DMS153 treated with DMSO at 0.1 percent for 48 hours (cell line): Measurements from ENCODE around the gene COQ8B.
"Not testable (repeated sequence)": the region's sequence is repeated elsewhere in the genome, so short reads cannot be mapped to it uniquely, and the experiment has no call there.

Experiments used
- DNase-seq: peaks from one replicate; lab custom pipeline; 2025; ENCODE audit not compliant: unreplicated experiment; lab: John Stamatoyannopoulos, UW

The COQ8B gene

GRCh38 chr19:40742886-40743285 lies 26.2 kb upstream of the COQ8B start:
- DNase-seq, result no peak

GRCh38 chr19:40742477-40742876 lies 25.8 kb upstream of the COQ8B start:
- DNase-seq, result no peak

GRCh38 chr19:40741527-40742390 lies 25.1 kb upstream of the COQ8B start:
- DNase-seq, result no peak

DNA sequence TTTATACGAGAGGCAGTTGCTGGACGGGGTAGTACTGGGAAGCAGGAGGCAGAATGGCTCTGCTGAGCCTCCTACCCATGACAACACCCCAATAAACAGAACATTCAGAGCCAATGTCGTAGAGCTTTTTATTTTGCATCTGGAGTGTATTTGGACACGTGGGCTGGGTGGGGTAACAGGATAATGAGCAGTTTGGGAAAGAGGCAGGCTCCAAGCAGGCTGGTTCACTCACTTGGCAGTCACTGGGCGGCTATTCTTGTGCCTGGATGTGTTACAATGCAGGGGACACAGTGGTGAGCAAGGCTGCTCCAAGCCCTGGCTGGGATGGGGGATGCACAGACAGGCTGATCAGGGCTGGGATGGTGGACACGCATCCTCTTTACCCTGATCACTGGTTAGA lies 24.1 kb upstream of the COQ8B start:
- DNase-seq, result no peak

DNA sequence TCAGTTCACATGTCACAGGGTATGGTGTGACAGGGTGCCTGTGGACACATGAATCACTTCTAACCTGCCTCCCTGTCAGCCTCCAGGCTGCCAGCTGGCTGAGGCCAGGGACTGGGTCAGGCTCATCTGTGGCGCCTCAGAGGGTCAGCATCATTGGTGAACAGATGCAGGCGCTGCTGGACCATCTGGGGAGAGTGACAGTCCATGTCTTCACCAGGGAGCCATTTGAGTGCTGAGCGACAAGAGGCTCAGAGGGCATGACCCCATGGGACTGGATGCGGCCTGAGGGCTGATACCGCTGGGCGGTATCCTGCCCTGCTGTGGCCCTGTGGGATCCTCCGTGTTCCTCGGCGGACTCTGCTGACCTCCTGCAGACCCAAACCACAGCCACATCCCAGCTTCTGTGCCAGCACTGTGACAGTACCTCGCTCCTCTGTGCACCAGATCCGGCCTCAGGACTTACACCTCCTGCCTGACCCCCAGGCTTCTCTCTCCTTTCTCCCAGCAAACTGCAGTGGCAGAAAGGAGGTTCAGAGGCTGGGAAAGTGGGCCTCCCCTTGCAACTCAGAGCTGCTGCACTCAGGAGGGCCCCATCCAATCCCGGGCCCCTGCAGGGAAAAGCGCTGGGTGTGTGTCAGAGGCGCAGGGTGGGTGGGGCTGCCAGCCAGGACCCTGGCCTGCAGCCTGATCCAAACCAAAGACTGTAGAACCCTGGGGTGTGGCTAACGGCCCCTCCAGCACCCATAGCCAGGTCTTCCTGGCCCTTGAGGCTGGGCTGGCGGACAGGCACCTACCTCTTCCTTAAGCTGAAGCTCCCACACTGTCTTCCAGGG lies 23.4 kb upstream of the COQ8B start:
- no peak for DNase-seq

DNA sequence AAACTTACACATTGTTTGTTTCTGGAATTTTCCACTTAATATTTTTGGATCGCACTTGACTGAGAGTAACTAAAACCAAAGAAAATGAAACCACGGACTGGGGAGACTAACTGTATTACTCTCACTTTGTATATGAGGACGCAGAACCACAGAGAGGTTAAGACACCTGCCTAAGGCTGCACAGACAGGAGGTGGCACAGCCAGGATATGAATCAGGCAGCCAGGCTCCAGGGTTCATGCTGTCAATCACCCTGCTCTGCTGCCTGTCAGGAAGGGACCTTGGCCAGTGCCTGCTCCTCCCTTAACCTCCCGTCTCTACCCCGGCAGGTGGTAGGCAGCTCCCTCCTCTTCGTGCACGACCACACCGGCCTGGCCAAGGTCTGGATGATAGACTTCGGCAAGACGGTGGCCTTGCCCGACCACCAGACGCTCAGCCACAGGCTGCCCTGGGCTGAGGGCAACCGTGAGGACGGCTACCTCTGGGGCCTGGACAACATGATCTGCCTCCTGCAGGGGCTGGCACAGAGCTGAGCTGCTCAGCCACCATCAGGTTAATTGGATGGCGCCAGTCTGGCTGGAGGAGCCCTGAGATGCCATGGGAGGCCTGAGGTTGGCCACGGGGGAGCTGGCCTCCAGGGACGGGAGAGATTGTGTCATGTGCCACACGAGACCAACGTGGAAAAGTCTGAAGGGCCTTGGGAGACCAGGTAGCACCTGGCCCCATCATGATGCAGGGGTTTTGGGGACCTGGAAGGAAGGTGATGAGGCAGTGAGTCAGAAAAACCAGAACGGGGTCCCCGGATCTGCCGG lies 22.5 kb upstream of the COQ8B start:
- no peak for DNase-seq

DNA sequence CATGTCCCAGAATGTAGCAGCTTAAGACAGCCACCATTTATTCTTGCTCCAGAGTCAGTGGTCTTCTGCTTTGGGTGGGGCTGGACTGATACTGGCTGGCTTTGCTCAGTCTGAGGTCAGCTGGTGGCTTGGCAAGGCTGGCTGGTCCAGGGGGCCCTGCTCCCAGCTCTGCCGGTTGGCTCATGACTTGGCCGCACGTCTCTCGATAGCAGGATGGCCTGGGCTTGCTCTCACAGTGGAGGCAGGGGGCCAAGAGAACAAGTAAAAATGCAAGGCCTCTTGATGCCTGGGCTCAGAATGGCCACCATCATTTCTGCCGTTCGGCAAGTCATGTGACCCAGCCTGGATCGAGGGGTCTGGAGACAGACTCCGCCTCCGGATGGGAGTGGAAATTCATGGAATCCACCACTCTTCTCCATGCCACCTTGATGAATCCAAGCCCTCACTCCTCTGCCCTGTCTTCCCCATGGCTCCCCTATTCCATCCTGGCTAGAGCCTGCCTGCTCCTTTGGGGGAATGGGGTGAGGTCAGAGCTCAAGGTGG lies 20.5 kb upstream of the COQ8B start:
- no peak for DNase-seq

GRCh38 chr19:40736661-40737060 lies 20.0 kb upstream of the COQ8B start:
- DNase-seq, result no peak

- DNase-seq, result no peak
These were observed 18.5 kb upstream of the COQ8B start for GRCh38 chr19:40735013-40735771.

DNA sequence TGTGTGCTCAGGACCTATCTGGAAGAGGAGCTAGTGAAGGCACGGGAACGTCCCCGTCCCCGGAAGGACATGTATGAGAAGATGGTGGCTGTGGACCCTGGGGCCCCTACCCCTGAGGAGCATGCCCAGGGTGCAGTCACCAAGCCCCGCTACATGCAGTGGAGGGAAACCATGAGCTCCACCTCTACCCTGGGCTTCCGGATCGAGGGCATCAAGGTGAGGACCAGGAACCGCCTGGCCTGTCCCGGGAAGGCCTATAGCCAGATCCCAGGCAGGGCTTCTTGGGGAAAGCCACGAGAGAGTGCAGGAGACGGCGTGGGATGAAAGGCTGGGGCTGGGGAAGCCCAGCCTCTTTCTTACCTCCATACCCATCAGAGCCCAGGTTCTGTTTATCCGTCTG lies 16.5 kb upstream of the COQ8B start:
- DNase-seq, result no peak

- not testable (repeated sequence) for DNase-seq
These were observed 15.6 kb upstream of the COQ8B start for GRCh38 chr19:40732304-40732703.

GRCh38 chr19:40730065-40730464 lies 13.4 kb upstream of the COQ8B start:
- DNase-seq, result not testable (repeated sequence)

DNA sequence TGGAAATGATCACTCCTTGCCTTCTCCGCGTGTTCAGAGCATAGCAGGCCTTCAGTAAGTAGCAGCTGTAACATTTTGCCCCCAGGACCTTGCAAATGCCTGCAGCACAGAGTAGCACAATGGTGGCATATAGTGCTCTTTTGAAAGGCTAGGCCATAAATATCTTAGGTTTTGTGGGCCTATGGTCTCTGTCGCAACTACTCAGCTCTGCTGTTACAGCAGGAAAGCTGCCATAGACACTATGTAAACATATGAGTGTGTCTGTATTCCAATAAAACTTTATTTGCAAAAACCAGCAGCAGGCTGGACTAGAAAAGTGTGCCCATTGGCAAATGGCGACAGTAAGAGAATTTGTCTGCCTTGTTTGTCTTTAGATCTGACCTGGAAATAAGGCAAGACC lies 9.6 kb upstream of the COQ8B start:
- DNase-seq, result no peak

GRCh38 chr19:40724855-40725254 lies 8.2 kb upstream of the COQ8B start:
- DNase-seq, result no peak

- DNase-seq, result no peak
These were observed 7.6 kb upstream of the COQ8B start for GRCh38 chr19:40724315-40724714.

DNA sequence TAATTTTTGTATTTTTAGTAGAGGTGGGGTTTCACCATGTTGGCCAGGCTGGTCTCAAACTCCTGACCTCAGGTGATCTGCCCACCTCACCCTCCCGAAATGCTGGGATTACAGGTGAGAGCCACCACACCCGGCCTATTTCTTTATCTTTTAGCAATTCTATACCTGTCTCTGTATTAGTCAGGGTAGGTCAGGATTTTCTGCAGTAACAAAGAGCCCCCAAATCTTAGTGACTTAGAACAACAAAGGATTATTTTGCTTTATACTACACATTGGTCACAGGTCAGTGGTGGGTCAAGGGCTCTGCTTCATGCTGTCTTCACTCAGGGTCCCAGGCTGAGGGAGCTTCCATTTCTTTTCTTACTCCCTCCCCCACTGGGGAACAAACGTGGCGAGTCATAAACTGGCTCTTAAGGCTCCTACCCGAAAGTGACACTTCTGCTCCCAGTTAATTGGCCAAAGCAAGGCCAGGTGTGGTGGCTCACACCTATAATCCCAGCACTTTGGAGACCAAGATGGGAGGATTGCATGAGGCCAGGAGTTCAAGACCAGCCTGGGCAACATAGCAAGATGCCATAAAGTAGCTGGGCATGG lies 7.1 kb upstream of the COQ8B start:
- DNase-seq, result no peak

GRCh38 chr19:40721936-40722661 lies 5.4 kb upstream of the COQ8B start:
- no peak for DNase-seq

GRCh38 chr19:40721140-40721486 lies 4.4 kb upstream of the COQ8B start:
- no peak for DNase-seq

- no peak for DNase-seq
These were observed 2.8 kb upstream of the COQ8B start for GRCh38 chr19:40719414-40719894.
